ENCODE measurements around the gene FASTKD3.

GRCh38 chr5:7917130-7918123 is 48.6 kb upstream of the FASTKD3 start:
- TF ChIP-seq CTCF (IDR thresholded peaks at IDR 0.05) (no peak), POLR2A (IDR thresholded peaks at IDR 0.05) (no peak), EP300 (IDR thresholded peaks at IDR 0.05) (no peak)

Measured in ovary (tissue), 3 donors.